ENCODE data around the gene BCAS4.
"Not testable (repeated sequence)": the region's sequence is repeated elsewhere in the genome, so short reads cannot be mapped to it uniquely, and the experiment has no call there.

The BCAS4 gene

GRCh38 chr20:50762435-50763220 is 32.2 kb upstream of the BCAS4 start:
- in situ Hi-C loops (cut with MboI; ENCODE audit: low pct_unique_long_range_greater_than_20kb, low sequenced_read_pairs, unreplicated experiment): no loop called here
- no peak for DNase-seq (ENCODE audit: low spot score)
- no peak for TF ChIP-seq CTCF (IDR thresholded peaks at IDR 0.05; ENCODE audit: extremely low read depth, insufficient read depth, missing control alignments)

GRCh38 chr20:50763550-50764458 is 31.1 kb upstream of the BCAS4 start:
- in situ Hi-C loops (cut with MboI; ENCODE audit: low pct_unique_long_range_greater_than_20kb, low sequenced_read_pairs, unreplicated experiment); DNase-seq (ENCODE audit: low spot score): not testable (repeated sequence)

GRCh38 chr20:50765251-50765650 is 29.6 kb upstream of the BCAS4 start:
- DNase-seq (ENCODE audit: low spot score); in situ Hi-C loops (cut with MboI; ENCODE audit: low pct_unique_long_range_greater_than_20kb, low sequenced_read_pairs, unreplicated experiment): not testable (repeated sequence)

- no peak for DNase-seq (ENCODE audit: low spot score)
- in situ Hi-C loops (cut with MboI; ENCODE audit: low pct_unique_long_range_greater_than_20kb, low sequenced_read_pairs, unreplicated experiment): no loop called here
- TF ChIP-seq CTCF (IDR thresholded peaks at IDR 0.05; ENCODE audit: extremely low read depth, insufficient read depth, missing control alignments): no peak
Measured at GRCh38 chr20:50765674-50766073, 29.2 kb upstream of the BCAS4 start.

- in situ Hi-C loops (cut with MboI; ENCODE audit: low pct_unique_long_range_greater_than_20kb, low sequenced_read_pairs, unreplicated experiment); DNase-seq (ENCODE audit: low spot score): not testable (repeated sequence)
Measured at GRCh38 chr20:50766955-50767809, 27.7 kb upstream of the BCAS4 start.

GRCh38 chr20:50768991-50769390 is 25.9 kb upstream of the BCAS4 start:
- DNase-seq (ENCODE audit: low spot score); in situ Hi-C loops (cut with MboI; ENCODE audit: low pct_unique_long_range_greater_than_20kb, low sequenced_read_pairs, unreplicated experiment): not testable (repeated sequence)

GRCh38 chr20:50769551-50770085 is 25.2 kb upstream of the BCAS4 start:
- in situ Hi-C loops (cut with MboI; ENCODE audit: low pct_unique_long_range_greater_than_20kb, low sequenced_read_pairs, unreplicated experiment); DNase-seq (ENCODE audit: low spot score): not testable (repeated sequence)

GRCh38 chr20:50771419-50772080 is 23.3 kb upstream of the BCAS4 start:
- in situ Hi-C loops (cut with MboI; ENCODE audit: low pct_unique_long_range_greater_than_20kb, low sequenced_read_pairs, unreplicated experiment); DNase-seq (ENCODE audit: low spot score): not testable (repeated sequence)

GRCh38 chr20:50772420-50773185 is 22.3 kb upstream of the BCAS4 start:
- in situ Hi-C loops (cut with MboI; ENCODE audit: low pct_unique_long_range_greater_than_20kb, low sequenced_read_pairs, unreplicated experiment): no loop called here
- DNase-seq (ENCODE audit: low spot score): no peak
- TF ChIP-seq CTCF (IDR thresholded peaks at IDR 0.05; ENCODE audit: extremely low read depth, insufficient read depth, missing control alignments): no peak
